Smooth muscle cell (in vitro differentiated cells): ENCODE measurements around the gene COPS4. TPM values are rescaled to one million over a fixed set of nuclear protein-coding genes. Genes with fewer than 3 reads are reported as not detected.
"Not testable (repeated sequence)": the region's sequence is repeated elsewhere in the genome, so short reads cannot be mapped to it uniquely, and the experiment has no call there.

Source experiments
- DNase-seq: peaks from one replicate; lab custom pipeline; 2025; ENCODE audit not compliant: unreplicated experiment; lab: John Stamatoyannopoulos, UW
- H2AFZ ChIP-seq: fragments of 200-600 bp; sonication (generic); 2 replicates; pipeline ENCODE4 v1.6.0; 2016; ENCODE audit warnings: antibody characterized with exemption, low read depth, mild to moderate bottlenecking
- H3F3A ChIP-seq: fragments of 200-600 bp; sonication (generic); 2 replicates; pipeline ENCODE4 v1.6.0; 2017; ENCODE audit warnings: antibody characterized with exemption, low read depth
- H3K27ac ChIP-seq: fragments of 200-600 bp; sonication (generic); 2 replicates; pipeline ENCODE4 v1.5.1; 2016; ENCODE audit warnings: low read depth, mild to moderate bottlenecking
- H3K27me3 ChIP-seq: fragments of 200-600 bp; sonication (generic); 2 replicates; pipeline ENCODE4 v1.6.1; 2016; ENCODE audit warnings: low read depth, mild to moderate bottlenecking
- H3K36me3 ChIP-seq: fragments of 200-600 bp; sonication (generic); 2 replicates; pipeline ENCODE4 v1.5.1; 2016; ENCODE audit warnings: low read depth
- H3K4me1 ChIP-seq: fragments of 200-600 bp; sonication (generic); 2 replicates; pipeline ENCODE4 v1.5.1; 2016; ENCODE audit warnings: low read depth
- H3K4me2 ChIP-seq: fragments of 200-600 bp; sonication (generic); 2 replicates; pipeline ENCODE4 v1.6.0; 2016; ENCODE audit warnings: mild to moderate bottlenecking
- H3K4me3 ChIP-seq: fragments of 200-600 bp; sonication (generic); 2 replicates; pipeline ENCODE4 v1.5.1; 2016; ENCODE audit warnings: mild to moderate bottlenecking
- H3K79me2 ChIP-seq: fragments of 200-600 bp; sonication (generic); 2 replicates; pipeline ENCODE4 v1.6.0; 2016; ENCODE audit warnings: low read depth, mild to moderate bottlenecking
- H3K9ac ChIP-seq: fragments of 200-600 bp; sonication (generic); 2 replicates; pipeline ENCODE4 v1.6.0; 2016; ENCODE audit warnings: low read depth
- H3K9me3 ChIP-seq: fragments of 200-600 bp; sonication (generic); replicated peaks from 2 replicates; pipeline ENCODE4 v1.5.1; 2016; ENCODE audit warnings: low read depth
- H4K20me1 ChIP-seq: fragments of 200-600 bp; sonication (generic); 2 replicates; pipeline ENCODE4 v1.6.0; 2016; ENCODE audit warnings: low read depth
- WGBS: methylation state at CpG from one replicate; pipeline ENCODE4 v1.1.7; 2016; ENCODE audit warnings: low lambda C conversion rate; 5-methylcytosine and 5-hydroxymethylcytosine counted together
- polyA plus RNA-seq: library from polyadenylated mRNA; unstranded; fragments of >200 nt; fragmentation: Nextera tagmentation; extraction: Ambion mirVana; gene quantifications from 2 replicates; pipeline ENCODE4 v1.2.1, GENCODE V29; 2016
- total RNA-seq: library from RNA; depleted of rRNA; stranded (reverse); fragments of >200 nt; gene quantifications from 2 replicates; pipeline ENCODE4 v1.2.3, GENCODE V29; 2014
- TF ChIP-seq, protein P1 (sequence below): fragments of 200-600 bp; sonication (generic); IDR thresholded peaks from 2 replicates; pipeline ENCODE4 v1.5.1; 2017; ENCODE audit warnings: borderline replicate concordance, mild to moderate bottlenecking, antibody characterized with exemption; ENCODE audit not compliant: insufficient read depth, poor library complexity, severe bottlenecking

The COPS4 gene
- total and polyA plus RNA-seq, 2 experiments from 2014 or later: 41.2 to 55.5 TPM

DNA sequence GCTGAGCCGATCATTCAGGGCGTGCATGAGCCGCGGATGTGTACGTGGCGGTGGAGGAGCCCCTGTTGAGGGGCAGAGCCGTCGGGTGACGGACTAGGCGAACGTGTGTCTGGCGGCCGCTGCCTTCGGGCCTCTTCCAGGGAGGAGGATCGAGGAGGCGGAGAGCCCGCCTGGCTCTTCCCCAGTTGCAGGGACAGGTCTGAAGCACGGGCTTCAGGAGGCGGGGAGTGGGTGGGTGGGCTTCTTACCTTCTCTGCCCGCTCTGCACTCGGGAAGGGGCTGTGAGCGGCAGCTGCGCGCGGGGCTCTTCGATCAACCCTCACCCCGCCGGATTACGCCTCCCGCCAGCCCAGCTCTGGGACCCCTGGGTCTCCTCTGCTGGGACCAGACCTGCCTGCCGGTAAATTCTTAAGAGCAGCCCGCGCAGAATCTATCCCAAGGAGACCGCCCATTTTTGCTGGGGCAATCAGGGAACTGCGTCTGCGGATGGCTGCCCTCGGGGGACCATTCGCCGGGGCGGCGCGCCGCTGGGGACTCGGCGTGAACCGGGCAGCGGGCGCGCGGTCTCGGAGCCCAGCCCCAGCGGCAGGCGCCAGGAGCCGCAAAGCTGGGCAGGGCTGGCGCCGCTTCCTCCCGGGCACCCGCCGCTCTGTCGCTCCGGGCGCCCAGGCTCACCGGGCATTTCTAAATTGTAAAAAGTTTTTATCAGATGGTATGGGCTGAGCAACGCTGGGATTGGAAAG, 74.7 kb downstream of the COPS4 start:
- no peak overlapping the region for H3K27ac ChIP-seq

DNA sequence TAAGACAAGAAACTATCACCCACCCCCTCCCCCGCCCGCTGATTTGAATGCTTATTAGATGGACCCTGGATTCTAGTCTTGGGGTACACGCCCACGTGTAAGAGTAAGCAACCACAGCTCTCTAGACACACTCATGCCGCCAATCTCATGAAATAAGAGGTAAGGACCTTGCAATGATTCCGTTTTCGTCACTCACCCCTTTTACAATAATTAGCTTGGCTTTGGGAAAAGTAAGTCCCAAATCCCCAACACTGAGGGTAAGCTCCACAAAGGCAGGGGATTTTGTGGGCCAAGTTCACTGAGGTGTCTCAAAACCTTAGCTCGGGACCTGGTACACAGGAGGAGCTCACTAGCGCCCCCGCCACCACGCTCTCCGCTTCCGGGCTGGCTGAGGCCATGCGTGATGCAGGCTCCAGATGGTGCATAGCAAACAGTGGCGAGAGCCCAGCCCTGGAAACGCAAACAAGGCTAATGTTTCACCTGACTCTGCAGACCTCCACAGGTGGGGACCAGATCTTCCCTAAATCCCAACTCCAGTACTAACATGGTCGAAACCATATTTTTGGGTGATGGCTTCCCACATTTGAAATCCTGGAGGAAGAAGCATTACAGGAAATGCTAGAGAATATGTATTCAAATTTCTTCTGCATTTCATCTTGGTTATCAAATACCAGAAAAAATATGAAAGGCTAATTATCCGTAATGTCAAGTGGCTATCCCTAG, 75.4 kb downstream of the COPS4 start:
- Histone ChIP-seq H3K4me3 (peak overlapping the region; percentile 72), H3K36me3 (no peaks in the 10 kb centered on the region), H3K9me3 (no peaks in the 10 kb centered on the region), H3F3A (no peaks in the 10 kb centered on the region), H3K27me3 (no peaks in the 10 kb centered on the region), H3K4me1 (no peaks in the 10 kb centered on the region), H3K27ac (no peak overlapping the region), H3K9ac (peak overlapping the region; percentile 40), H3K79me2 (no peaks in the 10 kb centered on the region), H4K20me1 (no peaks in the 10 kb centered on the region), H2AFZ (peak overlapping the region; percentile 98), H3K4me2 (peak overlapping the region; percentile 93)
- TF ChIP-seq, protein P1, sequence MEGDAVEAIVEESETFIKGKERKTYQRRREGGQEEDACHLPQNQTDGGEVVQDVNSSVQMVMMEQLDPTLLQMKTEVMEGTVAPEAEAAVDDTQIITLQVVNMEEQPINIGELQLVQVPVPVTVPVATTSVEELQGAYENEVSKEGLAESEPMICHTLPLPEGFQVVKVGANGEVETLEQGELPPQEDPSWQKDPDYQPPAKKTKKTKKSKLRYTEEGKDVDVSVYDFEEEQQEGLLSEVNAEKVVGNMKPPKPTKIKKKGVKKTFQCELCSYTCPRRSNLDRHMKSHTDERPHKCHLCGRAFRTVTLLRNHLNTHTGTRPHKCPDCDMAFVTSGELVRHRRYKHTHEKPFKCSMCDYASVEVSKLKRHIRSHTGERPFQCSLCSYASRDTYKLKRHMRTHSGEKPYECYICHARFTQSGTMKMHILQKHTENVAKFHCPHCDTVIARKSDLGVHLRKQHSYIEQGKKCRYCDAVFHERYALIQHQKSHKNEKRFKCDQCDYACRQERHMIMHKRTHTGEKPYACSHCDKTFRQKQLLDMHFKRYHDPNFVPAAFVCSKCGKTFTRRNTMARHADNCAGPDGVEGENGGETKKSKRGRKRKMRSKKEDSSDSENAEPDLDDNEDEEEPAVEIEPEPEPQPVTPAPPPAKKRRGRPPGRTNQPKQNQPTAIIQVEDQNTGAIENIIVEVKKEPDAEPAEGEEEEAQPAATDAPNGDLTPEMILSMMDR: peak; percentile 59
- peak; percentile 25 for DNase-seq
- 8% methylated on average over 18 of the region's 18 CpGs for WGBS

More for the DNA sequence above, 74.7 kb downstream of the COPS4 start:
- Histone ChIP-seq H3K27me3 (no peaks in the 10 kb centered on the region), H2AFZ (peak overlapping the region; percentile 98), H4K20me1 (no peaks in the 10 kb centered on the region), H3K79me2 (no peaks in the 10 kb centered on the region), H3K4me2 (peak overlapping the region; percentile 93), H3K36me3 (no peaks in the 10 kb centered on the region), H3F3A (no peaks in the 10 kb centered on the region), H3K9ac (peak overlapping the region; percentile 40), H3K4me1 (no peaks in the 10 kb centered on the region), H3K9me3 (no peaks in the 10 kb centered on the region), H3K4me3 (peak overlapping the region; percentile 72)
- TF ChIP-seq, protein P1: no peak
- 1% methylated on average over 62 of the region's 64 CpGs for WGBS
- DNase-seq: peak; percentile 21

DNA sequence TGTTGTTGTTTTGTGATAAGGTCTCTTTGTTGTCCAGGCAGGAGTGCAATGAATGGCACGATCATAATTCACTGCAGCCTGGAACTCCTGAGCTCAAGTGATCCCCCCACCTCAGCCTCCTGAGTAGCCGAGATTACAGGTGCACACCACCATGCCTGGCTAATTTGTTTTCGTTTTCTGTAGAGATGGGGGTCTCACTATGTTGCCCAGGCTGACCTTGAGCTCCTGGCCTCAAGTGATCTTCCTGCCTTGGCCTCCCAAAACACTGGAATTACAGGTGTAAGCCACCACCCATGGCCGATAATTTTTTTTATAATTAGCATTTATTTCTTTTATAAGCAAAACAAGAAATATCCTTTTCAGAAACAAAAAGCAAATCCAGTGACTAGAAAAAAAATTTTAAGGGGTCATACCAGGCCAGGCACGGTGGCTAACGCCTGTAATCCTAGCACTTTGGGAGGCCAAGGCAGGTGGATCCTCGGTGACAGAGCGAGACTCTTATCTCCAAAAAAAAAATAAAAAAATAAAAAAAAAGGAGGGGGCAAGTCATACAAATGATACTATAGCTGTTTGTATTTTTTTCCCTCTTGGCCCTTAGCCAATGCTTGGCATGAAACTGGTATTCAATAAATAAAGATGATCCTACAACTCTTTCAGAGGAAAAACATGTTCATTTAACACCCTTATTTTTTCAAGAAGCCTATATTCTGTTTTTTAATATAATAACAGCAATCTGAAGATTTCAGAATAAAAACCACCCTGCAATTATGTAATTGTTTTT, 76.2 kb downstream of the COPS4 start:
- Histone ChIP-seq H3K79me2 (no peaks in the 10 kb centered on the region), H3K9me3 (no peaks in the 10 kb centered on the region), H3K9ac (no peak overlapping the region), H3K27ac (no peak overlapping the region), H3K36me3 (no peaks in the 10 kb centered on the region), H3F3A (no peaks in the 10 kb centered on the region), H2AFZ (no peak overlapping the region), H3K4me3 (no peak overlapping the region), H3K27me3 (no peaks in the 10 kb centered on the region), H3K4me1 (no peaks in the 10 kb centered on the region), H4K20me1 (no peaks in the 10 kb centered on the region), H3K4me2 (no peak overlapping the region)
- no peak for DNase-seq
- TF ChIP-seq, protein P1: no peak
- 91% methylated on average over 8 of the region's 8 CpGs for WGBS

DNA sequence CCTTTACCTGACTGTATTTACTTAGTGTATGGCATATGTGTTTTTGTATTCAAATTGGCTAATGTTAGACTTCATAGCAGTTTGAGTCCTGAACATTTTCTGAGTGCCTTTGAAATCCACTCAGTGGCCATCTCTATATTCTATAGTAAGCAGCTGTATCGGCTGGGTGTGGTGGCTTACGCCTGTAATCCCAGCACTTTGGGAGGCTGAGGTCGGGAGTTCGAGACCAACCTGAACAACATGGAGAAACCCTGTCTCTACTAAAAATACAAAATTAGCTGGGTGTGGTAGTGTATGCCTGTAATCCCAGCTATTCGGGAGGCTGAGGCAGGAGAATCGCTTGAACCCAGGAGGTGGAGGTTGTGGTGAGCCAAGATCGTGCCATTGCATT, 76.8 kb downstream of the COPS4 start:
- not testable (repeated sequence) for H3K27me3 ChIP-seq, H3K9ac ChIP-seq, H3K79me2 ChIP-seq, H3K4me2 ChIP-seq, H3F3A ChIP-seq, H3K4me3 ChIP-seq, H3K9me3 ChIP-seq, H4K20me1 ChIP-seq, H2AFZ ChIP-seq, H3K4me1 ChIP-seq, DNase-seq, H3K27ac ChIP-seq, H3K36me3 ChIP-seq
- 93% methylated on average over 7 of the region's 7 CpGs for WGBS
